Subcutaneous adipose tissue (tissue), 4 donors: ENCODE measurements around the gene JMJD8. TPM values are rescaled to one million over a fixed set of nuclear protein-coding genes. Genes with fewer than 3 reads are reported as not detected.

ENCODE experiments used
- CTCF ChIP-seq: fragments of 450-650 bp; IDR thresholded peaks from one replicate; pipeline ENCODE4 v1.5.1; 2016; ENCODE audit warnings: low read depth, mild to moderate bottlenecking, control low read depth, antibody characterized with exemption, moderate library complexity
- total RNA-seq, 4 donors: library from RNA; depleted of rRNA; stranded (reverse); fragments of >200 nt; gene quantifications; one replicate each; pipeline ENCODE4 v1.1.0, GENCODE V29; 2016

JMJD8 gene
- total RNA-seq, 4 donors from 2014 or later = 27.4 to 67.8 (median 49.3) TPM

DNA sequence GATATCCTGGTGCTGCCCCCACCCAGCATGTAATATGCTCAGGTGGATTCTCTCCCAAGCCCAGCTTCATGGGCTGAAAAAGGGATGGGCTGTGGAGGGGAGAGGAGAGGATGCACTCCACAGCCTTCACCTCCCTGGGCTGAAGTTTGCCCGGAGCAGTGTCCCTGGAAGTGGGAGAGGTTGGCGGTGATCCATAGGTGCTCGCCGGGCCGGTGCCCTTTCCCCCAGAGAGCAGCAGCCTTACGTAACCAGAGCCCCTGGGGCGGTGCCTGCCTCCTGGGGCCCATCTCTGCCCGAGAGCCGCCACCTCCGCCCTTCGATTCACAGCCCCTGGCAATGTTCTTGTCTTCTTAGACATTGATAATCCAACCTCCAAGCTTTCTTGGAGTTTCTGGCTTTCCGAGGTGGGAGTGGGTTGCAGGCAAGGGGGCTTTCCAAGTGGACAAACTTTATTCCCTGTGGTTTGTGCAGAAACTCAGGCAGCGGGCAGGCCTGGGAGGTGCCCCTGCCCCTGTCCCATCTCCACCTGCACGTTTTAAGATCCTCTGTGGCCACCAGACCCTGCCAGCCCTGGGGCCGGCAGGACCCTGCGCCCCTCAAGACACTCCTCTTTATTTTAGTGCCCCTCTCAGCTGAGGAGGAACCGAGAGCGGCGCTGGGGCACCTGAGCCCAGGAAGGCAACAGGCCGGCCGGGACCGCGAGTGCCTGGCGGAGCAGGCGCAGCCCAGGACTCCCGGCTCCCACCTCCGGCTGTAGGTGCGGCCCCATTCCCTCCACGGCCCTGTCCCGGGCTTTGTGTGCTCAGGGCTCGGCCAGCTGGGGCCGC, 38.1 kb downstream of the JMJD8 start:
- TF ChIP-seq CTCF = no peak

- TF ChIP-seq CTCF = no peak
Measured at GRCh38 chr16:644556-644955, 39.6 kb downstream of the JMJD8 start.

DNA sequence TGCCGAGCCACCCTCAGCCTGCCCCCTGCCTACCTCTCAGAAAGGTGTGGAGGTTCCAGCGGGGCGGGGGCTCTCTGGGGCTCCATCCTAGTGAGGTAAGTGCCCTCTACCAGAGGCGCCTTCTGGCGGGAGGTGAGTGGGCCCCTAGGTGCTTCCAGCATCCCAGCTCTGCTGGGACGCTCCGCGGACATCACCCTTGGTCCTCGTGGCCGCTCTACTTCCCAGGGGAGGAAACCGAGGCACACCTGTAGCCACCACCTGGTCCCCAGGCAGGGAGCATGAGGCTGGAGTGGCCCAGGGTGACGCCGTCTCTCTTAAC, 41.1 kb downstream of the JMJD8 start:
- TF ChIP-seq CTCF = no peak

GRCh38 chr16:642189-643049, 41.7 kb downstream of the JMJD8 start:
- TF ChIP-seq CTCF = no peak

- TF ChIP-seq CTCF = no peak
Measured at GRCh38 chr16:641326-642188, 42.6 kb downstream of the JMJD8 start, which contains the start of gene MCRIP2. MCRIP2 (plus strand) TSS chr16:641828; CDS start chr16:641992, 164 bp downstream.

- TF ChIP-seq CTCF = no peak
Measured at GRCh38 chr16:640614-641013, 43.5 kb downstream of the JMJD8 start.
